Sciatic nerve (tissue), 2 donors: ENCODE measurements around the gene CAPRIN1. TPM values are rescaled to one million over a fixed set of nuclear protein-coding genes. Genes with fewer than 3 reads are reported as not detected.
"Not testable (repeated sequence)": the region's sequence is repeated elsewhere in the genome, so short reads cannot be mapped to it uniquely, and the experiment has no call there.

Experiments used
- ATAC-seq: fragments of 200-7000 bp; cut with Tn5 transposase; one replicate; pipeline ENCODE4 v1.9.1; 2020; ENCODE audit warnings: mild to moderate bottlenecking, moderate library complexity
- DNase-seq: peaks from one replicate; pipeline ENCODE4 v3.0.0-alpha.2; 2020; ENCODE audit warnings: low spot score
- intact Hi-C: fragments of 100-400 bp; cut with DNase I; formaldehyde crosslinking; loops from one replicate; pipeline ENCODE4 v1.14.2; 2022
- total RNA-seq: library from RNA; stranded (reverse); fragmentation: NEBNext Ultra II Directional; extraction: Animal tissue kit (Norgen Biotek cat#: 25700); gene quantifications from one replicate; pipeline ENCODE4 v1.2.1, GENCODE V29; 2021
- donor health status: DM: no; HTN: no; CAD: no.
- donor health status: DM: no; HTN: no; CAD: no.

The CAPRIN1 gene
- total RNA-seq, 1 donor from 2014 or later = 167 TPM

- DNase-seq (no peak), ATAC-seq (no peak)
- intact Hi-C loops = no loop called here
These were observed 23.8 kb downstream of the CAPRIN1 start for GRCh38 chr11:34075178-34075820.

- no peak for ATAC-seq
- intact Hi-C loops = no loop called here
- no peak for DNase-seq
These were observed 29.1 kb downstream of the CAPRIN1 start for GRCh38 chr11:34080609-34081008.

- ATAC-seq (no peak), DNase-seq (no peak)
- intact Hi-C loops = no loop called here
These were observed 33.1 kb downstream of the CAPRIN1 start for GRCh38 chr11:34084637-34085036.

- ATAC-seq (no peak), DNase-seq (no peak)
- intact Hi-C loops = no loop called here
These were observed 35.2 kb downstream of the CAPRIN1 start for GRCh38 chr11:34086554-34087283.

- ATAC-seq = no peak
- intact Hi-C loops = no loop called here
- DNase-seq = no peak
These were observed 40.3 kb downstream of the CAPRIN1 start for GRCh38 chr11:34091825-34092224.

- intact Hi-C loops, ATAC-seq, DNase-seq: not testable (repeated sequence)
These were observed 43.4 kb downstream of the CAPRIN1 start for GRCh38 chr11:34094900-34095299.

- intact Hi-C loops = no loop called here
- no peak for DNase-seq
- no peak for ATAC-seq
These were observed 47.3 kb downstream of the CAPRIN1 start for GRCh38 chr11:34098813-34099212.

- ATAC-seq (no peak), DNase-seq (no peak)
- intact Hi-C loops = no loop called here
These were observed 53.1 kb downstream of the CAPRIN1 start for GRCh38 chr11:34104680-34105078.

- ATAC-seq (peak; percentile 99), DNase-seq (peak; percentile 98)
- intact Hi-C loops = no loop called here
These were observed 53.8 kb downstream of the CAPRIN1 start, which contains the start of gene NAT10 for GRCh38 chr11:34105079-34105956. NAT10 (plus strand) TSS chr11:34105629; CDS start chr11:34108226, 2,597 bp downstream.

GRCh38 chr11:34105957-34106504 lies 54.5 kb downstream of the CAPRIN1 start:
- DNase-seq (no peak), ATAC-seq (no peak)
- intact Hi-C loops = no loop called here

GRCh38 chr11:34111722-34112270 lies 60.3 kb downstream of the CAPRIN1 start:
- DNase-seq (no peak), ATAC-seq (no peak)
- intact Hi-C loops = no loop called here

- ATAC-seq (no peak), DNase-seq (no peak)
- intact Hi-C loops = no loop called here
These were observed 62.5 kb downstream of the CAPRIN1 start for GRCh38 chr11:34114014-34114413.

GRCh38 chr11:34114471-34114870 lies 62.9 kb downstream of the CAPRIN1 start:
- no peak for DNase-seq
- intact Hi-C loops = no loop called here
- ATAC-seq = no peak

GRCh38 chr11:34120651-34121050 lies 69.1 kb downstream of the CAPRIN1 start:
- DNase-seq = no peak
- intact Hi-C loops = no loop called here
- no peak for ATAC-seq

GRCh38 chr11:34124885-34125668 lies 73.5 kb downstream of the CAPRIN1 start:
- DNase-seq = no peak
- intact Hi-C loops = no loop called here
- ATAC-seq = no peak

- ATAC-seq (no peak), DNase-seq (no peak)
- intact Hi-C loops = no loop called here
These were observed 75.7 kb downstream of the CAPRIN1 start for GRCh38 chr11:34126959-34127848.

- ATAC-seq (no peak), DNase-seq (no peak)
- intact Hi-C loops = no loop called here
These were observed 77.3 kb downstream of the CAPRIN1 start for GRCh38 chr11:34128824-34129223.
